Measurements from ENCODE around the gene EPC2. TPM values are rescaled to one million over a fixed set of nuclear protein-coding genes. Genes with fewer than 3 reads are reported as not detected.

EPC2 gene
- total and polyA plus RNA-seq, 2 of the 8 experiments (the other 6 are each of a cell fraction or from before 2014, with no cell fraction given), result 16.1 to 25.7 TPM

GRCh38 chr2:148746973-148747372, 102.4 kb downstream of the EPC2 start (continued):
- TF ChIP-seq, protein P1, sequence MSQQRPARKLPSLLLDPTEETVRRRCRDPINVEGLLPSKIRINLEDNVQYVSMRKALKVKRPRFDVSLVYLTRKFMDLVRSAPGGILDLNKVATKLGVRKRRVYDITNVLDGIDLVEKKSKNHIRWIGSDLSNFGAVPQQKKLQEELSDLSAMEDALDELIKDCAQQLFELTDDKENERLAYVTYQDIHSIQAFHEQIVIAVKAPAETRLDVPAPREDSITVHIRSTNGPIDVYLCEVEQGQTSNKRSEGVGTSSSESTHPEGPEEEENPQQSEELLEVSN (IDR thresholded peaks at IDR 0.05), result no peak
- no peak for TF ChIP-seq CBX8 (IDR thresholded peaks at IDR 0.05; ENCODE audit: borderline replicate concordance, low read depth, low read length)

All from H1 (cell line).